ENCODE measurements around the gene CLEC16A.

CLEC16A gene

GRCh38 chr16:11060364-11060763, 116.0 kb downstream of the CLEC16A start:
- DNase-seq (ENCODE audit: low read depth, low spot score) = no peak

- DNase-seq (ENCODE audit: low read depth, low spot score) = no peak
Observed at GRCh38 chr16:11060842-11061241, 116.5 kb downstream of the CLEC16A start.

DNA sequence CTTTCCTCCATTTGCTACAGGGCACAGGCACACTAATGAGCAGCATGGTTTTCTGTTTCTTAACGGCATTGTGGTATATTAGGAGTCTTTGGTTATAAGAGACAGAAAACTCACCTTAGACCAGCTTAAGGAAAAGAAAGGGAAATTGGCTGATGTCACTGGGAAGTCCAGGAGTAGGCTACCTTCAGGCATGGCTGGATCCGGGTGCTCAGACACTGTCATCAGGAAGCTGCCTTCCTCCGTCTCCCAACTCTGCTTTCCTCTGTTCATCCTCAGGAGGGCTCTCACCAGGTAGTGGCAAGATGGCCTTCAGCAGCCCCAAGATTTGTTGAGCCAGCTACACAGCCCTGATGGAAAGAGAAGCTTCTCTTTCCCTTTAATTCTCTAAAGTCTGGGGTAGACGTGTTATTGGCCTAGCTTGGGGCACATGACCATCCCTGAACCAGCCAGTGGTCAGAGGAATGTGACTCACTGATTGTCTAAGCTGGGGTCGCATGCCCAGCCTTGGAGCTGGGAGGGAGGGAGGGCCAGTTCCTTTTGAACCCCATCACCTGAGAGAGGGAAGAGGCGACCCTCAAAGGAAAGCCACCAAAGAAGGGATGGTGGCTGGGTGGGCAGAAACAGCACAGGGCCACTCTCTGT, 117.4 kb downstream of the CLEC16A start:
- no peak for DNase-seq (ENCODE audit: low read depth, low spot score)

- no peak for DNase-seq (ENCODE audit: low read depth, low spot score)
Observed at GRCh38 chr16:11063448-11064201, 119.3 kb downstream of the CLEC16A start.

DNA sequence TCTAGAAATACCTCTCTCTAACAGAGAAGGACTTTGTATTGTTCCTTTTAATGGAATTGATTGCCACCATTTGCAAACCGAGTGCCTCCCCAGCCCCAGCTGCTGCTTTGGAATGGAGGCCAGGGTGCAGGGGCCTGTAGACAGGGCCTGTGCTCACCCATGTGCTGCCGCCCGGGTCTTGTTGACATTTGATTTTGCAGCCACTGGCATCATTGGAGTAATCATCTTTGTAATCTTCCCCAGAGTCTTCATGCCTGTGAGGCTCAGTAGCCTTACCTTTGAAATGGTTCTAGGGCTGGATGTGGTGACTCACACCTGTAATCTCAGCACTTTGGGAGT, 119.8 kb downstream of the CLEC16A start:
- DNase-seq (ENCODE audit: low read depth, low spot score) = no peak

- no peak for DNase-seq (ENCODE audit: low read depth, low spot score)
Observed at GRCh38 chr16:11064851-11065250, 120.5 kb downstream of the CLEC16A start.

DNA sequence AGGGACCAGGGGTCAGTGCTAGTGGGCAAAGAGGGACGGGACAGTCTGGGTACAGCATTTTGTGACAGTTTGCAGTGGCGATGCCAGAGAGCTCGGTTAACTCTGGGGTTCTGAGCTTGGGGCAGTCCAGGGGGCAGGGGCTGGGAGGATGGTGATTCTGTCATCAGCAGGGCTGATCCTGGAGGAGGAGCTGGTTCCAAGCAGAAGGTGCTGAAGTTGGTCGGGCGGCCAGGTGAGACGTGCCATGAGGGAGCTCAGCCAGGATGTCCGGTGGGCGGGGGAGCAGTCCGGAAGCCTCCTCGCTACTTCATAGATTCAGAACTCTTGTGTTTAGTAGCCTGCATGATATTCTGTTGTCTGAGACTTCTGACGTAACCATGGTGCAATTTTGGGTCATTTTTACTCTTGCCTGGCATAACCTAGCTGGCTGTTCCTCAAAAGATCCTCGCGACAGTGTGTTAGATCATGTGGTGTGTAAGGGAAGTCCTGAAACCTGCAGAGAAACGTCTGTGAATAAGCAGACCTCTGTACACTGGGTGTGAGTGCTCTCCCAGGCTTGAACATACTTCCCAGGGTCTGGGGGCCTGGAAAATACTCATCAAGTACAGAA, 122.0 kb downstream of the CLEC16A start:
- DNase-seq (ENCODE audit: low read depth, low spot score) = no peak

DNA sequence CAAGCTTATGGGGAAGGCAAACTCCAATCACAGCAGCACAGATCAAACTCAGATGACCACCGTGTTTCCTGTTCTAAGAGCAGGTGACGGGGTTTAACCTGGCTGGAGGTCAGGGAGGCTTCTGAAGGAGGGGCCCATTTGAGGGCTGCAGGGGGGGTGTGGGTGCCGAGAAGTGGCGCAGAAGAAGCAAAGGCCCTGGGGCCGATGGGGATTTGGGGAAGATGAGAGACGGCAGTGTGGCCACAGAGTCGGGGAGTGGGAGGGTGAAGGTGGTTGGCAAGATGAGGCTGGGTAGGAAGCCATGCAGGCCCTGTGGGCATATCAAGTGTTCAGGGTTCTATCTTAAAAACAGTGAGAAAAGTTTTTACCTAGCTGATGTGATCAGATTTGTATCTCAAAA, 122.9 kb downstream of the CLEC16A start:
- no peak for DNase-seq (ENCODE audit: low read depth, low spot score)

DNA sequence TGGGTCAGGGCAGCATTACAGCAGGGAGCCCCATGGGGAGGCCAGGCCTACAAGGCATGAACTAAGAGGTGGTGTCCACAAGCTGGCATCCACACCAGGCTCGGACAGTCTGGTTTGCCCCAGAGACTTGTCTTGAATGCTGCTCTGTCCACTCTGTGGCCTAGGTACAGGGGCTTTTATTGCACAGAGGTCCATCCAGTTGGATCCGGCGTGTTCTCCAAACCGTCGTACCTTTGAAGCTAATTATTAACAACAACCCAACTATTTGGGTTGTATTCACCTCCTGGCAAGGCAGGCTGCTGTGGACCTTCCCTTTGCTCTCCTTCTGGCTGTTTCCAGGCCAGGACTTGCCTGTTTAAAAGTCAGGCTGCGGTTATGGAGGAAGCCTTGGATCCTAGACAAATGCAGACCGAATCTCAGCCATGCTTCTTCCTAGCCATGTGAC, 123.4 kb downstream of the CLEC16A start:
- DNase-seq (ENCODE audit: low read depth, low spot score) = no peak

GRCh38 chr16:11071829-11072228, 127.5 kb downstream of the CLEC16A start:
- no peak for DNase-seq (ENCODE audit: low read depth, low spot score)

DNA sequence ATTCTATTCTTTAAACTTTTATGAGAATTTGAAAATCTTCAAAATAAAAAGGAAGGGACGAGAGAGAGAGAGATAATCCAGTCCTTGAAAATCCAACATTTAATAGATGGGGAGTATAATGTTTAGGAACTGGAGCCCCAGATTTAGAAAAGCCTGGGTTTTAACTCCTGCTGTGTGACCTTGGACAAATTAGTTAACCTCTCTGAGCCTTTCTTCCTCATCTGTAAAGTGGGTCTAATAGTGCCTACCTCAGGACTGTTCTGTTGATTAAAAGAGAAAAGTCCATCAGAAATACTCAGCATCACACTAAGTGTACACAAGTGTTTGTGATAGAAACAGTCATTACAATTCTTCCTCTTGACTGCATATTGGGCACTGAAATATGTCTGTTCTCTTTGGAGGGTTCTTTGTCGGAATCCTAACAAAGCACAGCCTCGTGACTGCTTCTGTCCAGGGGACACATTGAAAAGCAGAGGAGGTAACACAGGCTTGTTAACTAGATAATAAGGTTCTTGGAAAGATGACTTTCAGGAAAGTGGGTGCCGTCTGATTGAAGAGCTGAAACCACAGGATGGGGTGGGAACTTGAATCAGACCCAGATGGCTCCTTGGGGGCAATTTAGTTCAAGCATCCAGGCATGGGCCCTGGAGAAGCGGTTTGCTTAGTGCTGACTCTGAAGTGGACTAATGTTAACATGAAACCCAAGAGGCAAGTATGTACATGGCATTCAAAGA, 128.2 kb downstream of the CLEC16A start:
- DNase-seq (ENCODE audit: low read depth, low spot score) = no peak

DNA sequence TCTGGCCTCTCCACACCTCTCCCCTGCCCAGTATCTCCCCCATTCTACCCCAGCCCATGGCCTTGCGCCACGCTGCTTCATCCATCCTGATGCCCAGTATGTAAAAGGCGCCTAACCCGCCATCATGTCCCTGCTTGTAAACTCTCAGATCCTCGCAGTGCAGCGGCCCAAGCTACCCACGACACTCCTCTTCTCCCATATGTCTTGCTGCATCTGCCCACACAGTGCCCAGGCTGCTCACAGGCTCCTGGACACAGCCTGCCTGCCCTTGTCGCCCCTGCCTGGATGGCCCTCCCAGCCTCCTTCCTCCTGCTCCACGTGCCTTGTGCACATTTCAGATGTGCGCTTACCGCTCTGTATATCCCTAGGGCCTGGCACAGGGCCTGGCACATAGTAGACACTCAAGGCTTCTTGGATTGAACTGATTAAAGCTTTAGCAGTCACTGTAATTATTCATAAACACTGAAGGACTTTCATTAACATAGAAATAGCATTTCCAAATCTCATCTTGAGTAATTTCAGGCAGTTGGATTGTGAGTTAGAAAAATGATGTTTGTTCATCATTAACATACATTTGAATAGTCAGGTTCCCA, 129.1 kb downstream of the CLEC16A start:
- DNase-seq (ENCODE audit: low read depth, low spot score) = no peak

- DNase-seq (ENCODE audit: low read depth, low spot score) = no peak
Observed at GRCh38 chr16:11074131-11074530, 129.8 kb downstream of the CLEC16A start.

DNA sequence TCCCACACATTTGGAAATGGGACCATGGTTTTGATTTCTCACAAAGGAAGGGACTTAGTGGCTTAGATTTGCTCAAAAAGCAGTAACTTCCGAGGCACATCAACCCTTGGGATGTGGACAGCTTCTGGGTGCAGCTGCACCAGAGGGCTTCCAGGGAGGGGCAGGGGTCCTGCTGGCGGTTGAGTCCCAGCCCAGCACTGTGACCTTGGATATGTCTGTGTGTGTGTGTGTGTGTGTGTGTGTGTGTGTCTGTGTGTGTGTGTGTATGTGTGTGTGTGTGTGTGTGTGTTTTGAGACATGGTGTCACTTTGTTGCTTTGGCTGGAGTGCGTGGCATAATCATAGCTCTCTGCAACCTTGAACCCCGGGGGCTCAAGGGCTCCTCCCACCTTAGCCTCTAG, 130.8 kb downstream of the CLEC16A start:
- no peak for DNase-seq (ENCODE audit: low read depth, low spot score)

- peak; percentile 30 for DNase-seq (ENCODE audit: low read depth, low spot score)
Observed at GRCh38 chr16:11076259-11077018, 132.1 kb downstream of the CLEC16A start.

GRCh38 chr16:11078812-11079459, 134.6 kb downstream of the CLEC16A start:
- DNase-seq (ENCODE audit: low read depth, low spot score) = no peak

GRCh38 chr16:11079652-11080187, 135.4 kb downstream of the CLEC16A start:
- DNase-seq (ENCODE audit: low read depth, low spot score) = no peak

GRCh38 chr16:11080327-11080967, 136.1 kb downstream of the CLEC16A start:
- DNase-seq (ENCODE audit: low read depth, low spot score) = no peak

DNA sequence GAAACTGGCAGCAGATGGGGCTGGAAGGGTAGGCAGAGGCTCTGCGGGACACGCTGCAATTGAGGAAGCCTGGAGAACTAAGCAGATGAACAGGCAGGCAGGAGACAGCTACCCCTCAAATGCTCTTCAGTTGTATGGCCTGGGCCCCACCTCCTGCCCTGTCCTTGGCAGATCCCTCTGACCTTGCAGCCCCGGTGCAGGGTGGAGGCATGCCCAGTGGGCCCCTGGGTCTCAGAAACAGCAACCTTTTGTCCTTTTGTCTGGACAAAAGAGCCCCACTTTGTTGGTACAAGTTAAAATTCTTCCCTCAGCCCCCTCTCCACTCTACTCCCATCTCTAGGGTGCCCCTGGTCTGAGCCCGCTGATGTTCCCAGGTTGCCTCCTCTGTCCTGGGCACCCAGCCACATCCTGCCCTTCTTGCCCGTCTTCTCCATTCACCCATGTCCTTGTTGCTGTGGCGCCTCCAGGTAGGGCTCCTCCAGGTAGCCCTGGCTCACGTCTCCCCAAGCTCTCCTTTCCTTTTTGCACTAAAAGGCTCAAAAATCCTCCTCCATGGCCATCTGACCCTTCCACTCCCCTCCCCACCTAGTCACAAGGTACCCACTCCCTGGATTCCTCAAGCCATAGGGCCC, 136.8 kb downstream of the CLEC16A start:
- no peak for DNase-seq (ENCODE audit: low read depth, low spot score)

All from activated naive CD8-positive, alpha-beta T cell treated with anti-CD3 and anti-CD28 coated beads, Interleukin-2, amount 50 U/mL, for 16 hours (primary cell).